Transverse colon (tissue), 4 donors: Measurements from ENCODE around the gene EMC9. TPM values are rescaled to one million over a fixed set of nuclear protein-coding genes. Genes with fewer than 3 reads are reported as not detected.

Source experiments
- DNase-seq: peaks from one replicate; pipeline ENCODE4 v3.0.0-alpha.2; 2019
- H3K27ac ChIP-seq, 4 donors: fragments of 200-600 bp; sonication (generic); 2 replicates each; pipeline ENCODE4 v1.5.1; 2016 to 2018; ENCODE audit warnings: inconsistent platforms in 4 of 4
- H3K27me3 ChIP-seq: fragments of 200-600 bp; sonication (generic); 2 replicates; pipeline ENCODE4 v1.5.1; 2017; ENCODE audit warnings: inconsistent platforms
- H3K36me3 ChIP-seq, 4 donors: fragments of 200-600 bp; sonication (generic); 2 replicates each; pipeline ENCODE4 v1.5.1; 2017 to 2019; ENCODE audit warnings: inconsistent platforms in 4 of 4
- H3K4me1 ChIP-seq, 4 donors: fragments of 200-600 bp; sonication (generic); 2 replicates each; pipeline ENCODE4 v1.5.1; 2017 to 2020; ENCODE audit warnings: inconsistent platforms in 4 of 4
- H3K4me3 ChIP-seq, 4 donors: fragments of 200-600 bp; sonication (generic); 1 replicate in 1 of 4; 2 replicates in 3 of 4; pipeline versions ENCODE4 v1.5.1 to v1.6.1; 2017 to 2019; ENCODE audit warnings: inconsistent platforms in 4 of 4
- H3K9me3 ChIP-seq, 2 donors: fragments of 200-600 bp; sonication (generic); 2 replicates each; pipeline ENCODE4 v1.5.1; 2017 to 2019; ENCODE audit warnings: inconsistent platforms in 2 of 2
- CTCF ChIP-seq, 5 experiments: fragments of 200-600 bp in 3 of 5; fragments of 450-650 bp in 2 of 5; sonication (generic) in 3 of 5; IDR thresholded peaks; 1 replicate in 2 of 5; 2 replicates in 3 of 5; pipeline ENCODE4 v1.5.1; 2016 to 2017; ENCODE audit warnings: antibody characterized with exemption in 5 of 5, inconsistent platforms in 3 of 5, mild to moderate bottlenecking in 2 of 5, moderate library complexity in 1 of 5
- EP300 ChIP-seq: sonication (generic); formaldehyde crosslinking; IDR thresholded peaks from one replicate; pipeline ENCODE4 v1.6.1; 2017; ENCODE audit warnings: antibody characterized with exemption, low read depth
- POLR2A ChIP-seq: fragments of 450-650 bp; IDR thresholded peaks from one replicate; pipeline ENCODE4 v1.6.1; 2016; ENCODE audit warnings: antibody characterized with exemption, mild to moderate bottlenecking, moderate library complexity
- POLR2AphosphoS5 ChIP-seq, 3 donors: sonication (generic); formaldehyde crosslinking; IDR thresholded peaks; one replicate each; pipeline ENCODE4 v1.6.1; 2016; ENCODE audit warnings: antibody characterized with exemption in 3 of 3
- WGBS, 2 donors: methylation state at CpG; one replicate each; pipeline ENCODE4 v1.1.5; 2018; ENCODE audit warnings: low coverage in 1 of 2; 5-methylcytosine and 5-hydroxymethylcytosine counted together
- in situ Hi-C, 4 donors: fragments of 200-750 bp; cut with MboI; loops; one replicate each; pipeline versions ENCODE4 v1.15.0 to v1.15.1; 2017; ENCODE audit warnings: low sequenced_read_pairs in 3 of 4, low pct_ligation_motif_present in 1 of 4, low pct_unique_long_range_greater_than_20kb in 1 of 4
- intact Hi-C: fragments of 100-400 bp; cut with DNase I; formaldehyde crosslinking; loops from one replicate; pipeline ENCODE4 v1.15.1; 2023; ENCODE audit warnings: low total_unique reads
- total RNA-seq, 4 donors: library from RNA; depleted of rRNA; stranded (reverse); fragments of >200 nt; gene quantifications; one replicate each; pipeline ENCODE4 v1.1.0, GENCODE V29; 2016

EMC9 gene
- total RNA-seq, 4 donors from 2014 or later: 2.2 to 15.4 (median 12.3) TPM; not detected in 1

DNA sequence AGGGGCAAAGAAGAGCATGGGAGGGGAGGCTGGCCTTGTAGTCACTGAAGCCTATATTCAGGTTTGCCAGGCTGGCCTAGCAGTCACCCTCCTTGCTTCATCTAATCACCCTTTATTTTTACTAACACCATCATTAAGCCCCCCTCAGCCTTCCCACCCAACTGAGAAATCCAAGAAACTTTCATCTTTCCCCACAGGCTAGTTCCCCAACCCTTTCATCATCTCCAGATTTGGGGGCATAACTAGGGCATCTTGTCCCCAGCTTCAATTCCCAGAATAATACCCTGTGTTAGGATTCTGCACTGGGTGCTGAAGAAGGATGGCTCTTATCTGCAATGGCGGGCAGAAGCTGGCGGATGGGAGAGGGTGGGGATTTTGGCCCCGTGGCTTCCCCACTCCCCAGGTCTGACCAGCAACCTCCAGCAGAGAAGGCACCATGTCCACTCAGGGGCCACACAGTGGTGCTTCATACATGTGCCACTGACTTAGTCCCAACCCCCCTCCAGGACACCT, 40.4 kb downstream of the EMC9 start:
- DNase-seq: no peak
- H3K27ac ChIP-seq: no peak overlapping the region
- H3K4me3 ChIP-seq: no peak overlapping the region
- H3K36me3 ChIP-seq: peaks cover 0 to 9% (median 0%) of the 10 kb centered on the region in 4 donors
- intact Hi-C loops (loop anchor here (10.0 kb wide), 1 partner anchor 54 kb away; no protein-coding TSS in a partner anchor), in situ Hi-C loops (no loop called here)
- 93% methylated on average over 3 of the region's 3 CpGs; no CpG with 5 or more reads in 1 of the 2 donors for WGBS, 2 donors
- H3K4me1 ChIP-seq: no peaks in the 10 kb centered on the region
- H3K9me3 ChIP-seq: no peaks in the 10 kb centered on the region
- H3K27me3 ChIP-seq: no peaks in the 10 kb centered on the region
- TF ChIP-seq EP300 (no peak), CTCF (IDR thresholded peaks at IDR 0.05) (no peak), POLR2AphosphoS5 (IDR thresholded peaks at IDR 0.05) (no peak), POLR2A (no peak)

DNA sequence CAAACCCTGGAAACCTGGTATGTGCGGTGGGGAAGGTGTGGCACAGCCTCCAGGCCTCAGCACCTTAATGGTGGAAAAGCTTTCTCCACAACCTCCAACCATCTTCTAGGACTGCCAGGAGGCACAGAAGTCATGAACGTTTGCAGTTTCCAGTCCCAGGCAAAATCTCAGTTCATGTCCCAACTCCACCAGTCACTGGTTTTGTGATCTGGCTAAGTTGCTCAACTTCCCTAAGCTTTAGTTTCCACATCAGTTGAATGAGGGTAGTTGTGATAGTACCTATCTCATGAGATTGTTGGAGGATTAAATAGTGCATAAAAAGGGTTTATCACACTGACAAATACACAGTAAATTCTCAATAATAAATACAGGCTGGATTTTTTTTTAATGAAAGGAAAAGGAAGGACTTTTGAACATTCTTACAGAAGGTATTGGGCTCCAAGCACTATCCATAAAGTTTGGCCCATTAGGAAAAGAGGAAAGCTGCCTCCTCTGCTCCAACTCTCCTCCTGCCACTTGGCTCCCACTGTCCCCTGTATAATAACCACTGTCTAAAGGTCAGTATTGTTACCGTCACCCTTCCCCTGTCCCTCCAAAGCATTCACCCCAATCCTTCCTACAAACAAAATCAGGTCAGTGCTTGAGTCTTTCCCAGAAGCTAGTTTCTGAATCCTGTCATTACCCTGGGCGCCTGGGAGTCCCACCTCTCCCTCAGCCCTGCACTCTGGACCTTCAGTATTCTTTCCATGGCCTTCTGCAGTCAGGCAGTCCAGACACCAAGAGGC, 41.0 kb downstream of the EMC9 start:
- in situ Hi-C loops: no loop called here

DNA sequence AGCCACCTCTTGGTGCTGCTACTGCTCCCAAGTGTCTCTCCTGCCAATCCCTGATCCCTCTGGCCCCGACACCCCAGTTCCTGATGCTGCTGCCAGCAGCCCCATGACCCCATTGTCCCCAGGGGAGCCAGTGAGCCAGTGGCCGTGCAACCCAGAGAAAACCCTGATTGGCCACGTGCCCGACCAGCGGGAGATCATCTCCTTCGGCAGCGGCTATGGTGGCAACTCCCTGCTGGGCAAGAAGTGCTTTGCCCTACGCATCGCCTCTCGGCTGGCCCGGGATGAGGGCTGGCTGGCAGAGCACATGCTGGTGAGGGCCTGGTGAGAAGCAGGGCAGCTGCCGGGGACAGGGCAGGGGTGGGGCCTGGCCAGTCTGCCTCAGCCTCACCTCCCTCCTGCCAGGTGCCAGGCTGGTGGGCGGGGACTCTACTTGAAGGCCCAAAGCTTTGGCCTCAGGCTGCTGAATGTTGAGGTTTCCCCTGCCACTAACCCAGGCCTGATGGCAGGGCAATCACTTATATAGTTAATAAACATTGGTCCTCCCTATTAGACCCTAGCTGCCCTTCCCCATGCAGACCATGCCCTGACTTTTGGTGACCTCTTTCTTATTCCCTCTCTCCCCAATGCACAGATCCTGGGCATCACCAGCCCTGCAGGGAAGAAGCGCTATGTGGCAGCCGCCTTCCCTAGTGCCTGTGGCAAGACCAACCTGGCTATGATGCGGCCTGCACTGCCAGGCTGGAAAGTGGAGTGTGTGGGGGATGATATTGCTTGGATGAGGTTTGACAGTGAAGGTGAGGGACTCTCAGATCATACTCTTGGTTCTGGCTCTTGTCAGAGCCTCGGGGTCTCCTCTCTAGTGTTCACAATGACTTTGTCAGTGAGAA, 42.2 kb downstream of the EMC9 start:
- H3K4me3 ChIP-seq: no peak overlapping the region
- H3K27ac ChIP-seq: no peak overlapping the region
- H3K36me3 ChIP-seq: peaks cover 0 to 9% (median 0%) of the 10 kb centered on the region in 4 donors
- TF ChIP-seq EP300 (no peak), POLR2AphosphoS5 (IDR thresholded peaks at IDR 0.05) (no peak), CTCF (IDR thresholded peaks at IDR 0.05) (no peak), POLR2A (no peak)
- H3K27me3 ChIP-seq: no peaks in the 10 kb centered on the region
- WGBS, 2 donors: 76% methylated on average over 11 of the region's 17 CpGs; no CpG with 5 or more reads in 1 of the 2 donors
- peaks cover 0 to 12% (median 6%) of the 10 kb centered on the region in 4 donors for H3K4me1 ChIP-seq
- in situ Hi-C loops (no loop called here), intact Hi-C loops (loop anchor here (10.0 kb wide), 1 partner anchor 84 kb away; no protein-coding TSS in a partner anchor)
- no peaks in the 10 kb centered on the region for H3K9me3 ChIP-seq
- no peak for DNase-seq

More for the DNA sequence above, 41.0 kb downstream of the EMC9 start:
- intact Hi-C loops: loop anchor here (10.0 kb wide), 1 partner anchor 54 kb away; no protein-coding TSS in a partner anchor
- H3K9me3 ChIP-seq: no peaks in the 10 kb centered on the region
- no peak for DNase-seq
- no peak overlapping the region for H3K27ac ChIP-seq
- H3K4me3 ChIP-seq: no peak overlapping the region
- no peaks in the 10 kb centered on the region for H3K27me3 ChIP-seq
- TF ChIP-seq POLR2A (no peak), CTCF (IDR thresholded peaks at IDR 0.05) (no peak), EP300 (no peak), POLR2AphosphoS5 (IDR thresholded peaks at IDR 0.05) (no peak)
- peaks cover 0 to 9% (median 0%) of the 10 kb centered on the region in 4 donors for H3K36me3 ChIP-seq
- H3K4me1 ChIP-seq: peaks cover 0 to 6% (median under 1%) of the 10 kb centered on the region in 4 donors
- WGBS, 2 donors: 83 to 90% methylated on average over 1 to 4 of the region's 4 CpGs
